GM19372 (cell line): Measurements from ENCODE around the gene ADO.

Experiments
- ATAC-seq: cut with Tn5 transposase; IDR thresholded peaks from one replicate; pipeline ENCODE4 v1.9.1; 2021; ENCODE audit warnings: mild to moderate bottlenecking, low read depth, moderate library complexity; ENCODE audit not compliant: unreplicated experiment

Gene ADO

GRCh38 chr10:62856021-62856420 is 51.5 kb downstream of the ADO start:
- ATAC-seq: no peak
